Measurements from ENCODE around the gene RNU2-63P.

Gene RNU2-63P

Small RNAs within 50 kb of the gene (small RNA-seq; reads per million reads assigned to genes)
- gene RNU2-63P: 142 reads per million, percentile 97 among the genes with 10 or more reads in this experiment
